Bronchial epithelial cell (primary cell): ENCODE data around the gene SMAGP. TPM values are rescaled to one million over a fixed set of nuclear protein-coding genes. Genes with fewer than 3 reads are reported as not detected.
A peak's percentile ranks its signal among the peaks of the same experiment; 100 is the strongest.
"Not testable (repeated sequence)": the region's sequence is repeated elsewhere in the genome, so short reads cannot be mapped to it uniquely, and the experiment has no call there.

Experiments used
- DNase-seq: peaks from one replicate; pipeline ENCODE4 v3.0.0-alpha.2; 2010; ENCODE audit warnings: low read depth
- FAIRE-seq: peaks from 2 replicates; lab custom pipeline; 2011; peaks lifted over from hg19 to GRCh38; lab: Jason Lieb, UNC
- H3K27me3 ChIP-seq: 2 replicates; pipeline ENCODE4 v1.5.1; 2011; ENCODE audit warnings: low read length; ENCODE audit not compliant: control insufficient read depth, insufficient read depth
- H3K36me3 ChIP-seq: 2 replicates; pipeline ENCODE4 v1.5.1; 2011; ENCODE audit warnings: low read length; ENCODE audit not compliant: control insufficient read depth, insufficient read depth
- H3K4me3 ChIP-seq: 2 replicates; pipeline ENCODE4 v1.5.1; 2011; ENCODE audit warnings: mild to moderate bottlenecking, low read depth, low read length, control low read depth
- CTCF ChIP-seq: IDR thresholded peaks from 2 replicates; pipeline ENCODE4 v1.5.1; 2011; ENCODE audit warnings: mild to moderate bottlenecking, moderate library complexity, low read length, control low read depth, inconsistent platforms; ENCODE audit not compliant: insufficient read depth, severe bottlenecking
- total RNA-seq: library from RNA; depleted of rRNA; stranded (reverse); fragments of >200 nt; gene quantifications from 2 replicates; pipeline ENCODE4 v1.2.1, GENCODE V29; 2014

The SMAGP gene
- total RNA-seq, 1 donor from 2014 or later, result 7.4 TPM

- Histone ChIP-seq H3K36me3 (no peaks in the 10 kb centered on the region), H3K4me3 (no peak overlapping the region), H3K27me3 (no peaks in the 10 kb centered on the region)
- TF ChIP-seq CTCF, result no peak
- no peak for FAIRE-seq
- DNase-seq, result no peak
Observed at GRCh38 chr12:51306507-51306906, 36.3 kb upstream of the SMAGP start.

- not testable (repeated sequence) for DNase-seq, H3K4me3 ChIP-seq, FAIRE-seq, H3K36me3 ChIP-seq, H3K27me3 ChIP-seq
Observed at GRCh38 chr12:51300768-51301167, 30.6 kb upstream of the SMAGP start.

GRCh38 chr12:51295651-51296050 is 25.4 kb upstream of the SMAGP start:
- no peak overlapping the region for H3K4me3 ChIP-seq
- no peaks in the 10 kb centered on the region for H3K36me3 ChIP-seq
- H3K27me3 ChIP-seq, result no peaks in the 10 kb centered on the region
- DNase-seq (no peak), FAIRE-seq (no peak)
- TF ChIP-seq CTCF, result no peak

- H3K4me3 ChIP-seq, H3K36me3 ChIP-seq, FAIRE-seq, H3K27me3 ChIP-seq, DNase-seq: not testable (repeated sequence)
Observed at GRCh38 chr12:51294097-51294496, 23.9 kb upstream of the SMAGP start.

GRCh38 chr12:51293696-51294095 is 23.5 kb upstream of the SMAGP start:
- Histone ChIP-seq H3K36me3 (no peaks in the 10 kb centered on the region), H3K4me3 (no peak overlapping the region), H3K27me3 (no peaks in the 10 kb centered on the region)
- peak; percentile 40 for DNase-seq
- no peak for TF ChIP-seq CTCF
- no peak for FAIRE-seq

GRCh38 chr12:51291603-51292513 is 21.6 kb upstream of the SMAGP start:
- not testable (repeated sequence) for H3K36me3 ChIP-seq, DNase-seq, H3K4me3 ChIP-seq, H3K27me3 ChIP-seq, FAIRE-seq

GRCh38 chr12:51285843-51286242 is 15.6 kb upstream of the SMAGP start:
- no peak for DNase-seq
- no peaks in the 10 kb centered on the region for H3K27me3 ChIP-seq
- no peak for TF ChIP-seq CTCF
- no peak for FAIRE-seq
- H3K36me3 ChIP-seq, result no peaks in the 10 kb centered on the region
- no peak overlapping the region for H3K4me3 ChIP-seq
